Measurements from ENCODE around the gene HELZ. TPM values are rescaled to one million over a fixed set of nuclear protein-coding genes. Genes with fewer than 3 reads are reported as not detected.
"Not testable (repeated sequence)": the region's sequence is repeated elsewhere in the genome, so short reads cannot be mapped to it uniquely, and the experiment has no call there.

Gene HELZ
- total RNA-seq, 1 donor from 2014 or later, result 47.4 TPM

DNA sequence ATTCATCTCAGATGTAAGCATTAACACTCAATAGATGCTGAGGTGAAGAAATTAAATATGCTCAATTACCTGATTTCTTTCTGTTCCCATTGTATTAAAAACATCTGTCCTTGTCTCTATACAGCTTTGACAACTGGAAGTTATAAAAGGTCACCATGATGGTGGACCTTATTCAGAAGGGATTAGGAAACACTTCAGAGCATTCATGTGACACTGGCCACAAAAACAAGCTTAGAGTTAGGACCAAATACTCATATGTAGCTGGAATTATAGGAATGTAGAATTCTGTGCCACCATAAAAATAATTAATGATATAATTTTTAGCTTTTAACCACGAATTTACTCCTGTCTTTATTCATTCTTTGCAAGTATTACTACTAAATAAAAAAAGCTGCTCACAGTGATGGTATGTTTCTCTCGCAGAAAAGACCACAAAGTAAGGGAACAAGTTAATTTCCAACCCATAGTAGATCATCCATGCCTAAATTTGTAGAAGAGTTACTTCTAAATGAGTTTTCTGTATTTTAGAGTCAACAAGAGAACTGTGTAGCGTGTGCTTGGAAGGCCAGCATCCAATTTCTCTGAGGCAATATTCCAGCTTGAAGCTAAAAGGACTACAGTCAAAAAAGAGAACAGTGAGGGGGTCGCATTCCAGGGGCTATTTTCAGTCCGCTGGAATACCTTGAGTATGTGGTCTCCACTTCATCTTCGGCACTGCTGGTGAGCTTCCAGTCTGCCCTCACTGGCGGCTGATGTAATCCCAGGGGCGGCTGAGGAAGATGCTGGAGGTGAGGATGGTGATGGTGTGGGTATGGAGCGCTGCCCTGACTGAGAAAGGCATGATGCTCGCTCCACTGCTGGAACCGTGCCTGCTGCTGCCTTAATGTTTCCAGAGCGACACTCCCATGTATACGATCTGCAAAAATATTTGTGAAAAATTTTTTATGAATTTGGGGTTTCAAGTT is 136.9 kb downstream of the HELZ start:
- Mint-ChIP-seq H3K27me3 (ENCODE audit: unreplicated experiment) (no peaks in the 10 kb centered on the region), H3K27ac (ENCODE audit: unreplicated experiment) (no peak overlapping the region), H3K4me1 (ENCODE audit: low read depth, unreplicated experiment) (no peaks in the 10 kb centered on the region), H3K4me3 (ENCODE audit: unreplicated experiment) (no peak overlapping the region), H3K9me3 (ENCODE audit: unreplicated experiment) (peaks cover 1% of the 10 kb centered on the region), H3K36me3 (ENCODE audit: unreplicated experiment) (peaks cover 4% of the 10 kb centered on the region)
- no peak for DNase-seq
- TF ChIP-seq CTCF (IDR thresholded peaks at IDR 0.05; ENCODE audit: partially characterized antibody, unreplicated experiment), result no peak

DNA sequence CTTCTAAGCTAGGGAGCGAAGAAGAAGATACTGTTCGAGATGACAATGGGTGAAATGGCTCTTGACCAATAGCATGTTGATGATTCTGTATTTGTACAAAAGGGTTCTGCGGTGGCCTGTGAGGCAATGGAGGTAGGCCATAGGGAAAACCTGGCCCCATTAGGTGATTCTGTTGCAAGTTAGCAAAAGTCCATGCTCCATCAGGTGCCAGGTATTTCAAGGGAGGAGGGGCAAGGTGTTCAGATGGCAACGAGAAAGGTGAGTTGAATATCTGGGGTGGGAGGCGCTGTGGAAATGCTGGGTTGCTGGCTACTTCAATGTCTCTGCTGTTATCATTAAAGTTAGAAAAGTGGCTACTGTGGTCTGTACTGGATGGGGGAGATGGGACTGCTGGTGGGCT is 137.8 kb downstream of the HELZ start:
- TF ChIP-seq CTCF (IDR thresholded peaks at IDR 0.05; ENCODE audit: partially characterized antibody, unreplicated experiment), result no peak
- peaks cover 1% of the 10 kb centered on the region for H3K9me3 Mint-ChIP-seq (ENCODE audit: unreplicated experiment)
- no peaks in the 10 kb centered on the region for H3K4me1 Mint-ChIP-seq (ENCODE audit: low read depth, unreplicated experiment)
- no peak overlapping the region for H3K4me3 Mint-ChIP-seq (ENCODE audit: unreplicated experiment)
- H3K36me3 Mint-ChIP-seq (ENCODE audit: unreplicated experiment), result peaks cover 4% of the 10 kb centered on the region
- no peak for DNase-seq
- H3K27ac Mint-ChIP-seq (ENCODE audit: unreplicated experiment), result no peak overlapping the region
- H3K27me3 Mint-ChIP-seq (ENCODE audit: unreplicated experiment), result no peaks in the 10 kb centered on the region

DNA sequence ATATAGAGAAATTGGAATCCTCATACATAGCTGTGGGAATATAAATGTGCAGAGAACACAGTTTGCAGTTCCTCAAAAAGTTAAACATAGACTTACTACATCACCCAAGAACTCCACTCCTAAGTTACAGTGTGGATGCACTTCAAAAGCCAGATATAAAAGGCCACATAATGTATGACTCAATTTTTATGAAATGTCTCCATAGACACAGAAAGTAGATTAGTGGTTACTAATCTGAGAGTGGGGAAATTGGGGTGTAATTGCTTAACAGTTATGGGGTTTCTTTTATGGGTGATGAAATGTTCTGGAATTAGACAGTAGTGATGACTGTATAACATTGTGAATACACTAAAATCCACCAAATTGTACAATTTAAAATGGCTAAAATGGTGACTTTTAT is 139.8 kb downstream of the HELZ start:
- H3K27ac Mint-ChIP-seq (ENCODE audit: unreplicated experiment), result no peak overlapping the region
- peaks cover 4% of the 10 kb centered on the region for H3K36me3 Mint-ChIP-seq (ENCODE audit: unreplicated experiment)
- no peaks in the 10 kb centered on the region for H3K4me1 Mint-ChIP-seq (ENCODE audit: low read depth, unreplicated experiment)
- DNase-seq, result no peak
- H3K27me3 Mint-ChIP-seq (ENCODE audit: unreplicated experiment), result no peaks in the 10 kb centered on the region
- no peak overlapping the region for H3K4me3 Mint-ChIP-seq (ENCODE audit: unreplicated experiment)
- no peak for TF ChIP-seq CTCF (IDR thresholded peaks at IDR 0.05; ENCODE audit: partially characterized antibody, unreplicated experiment)
- peaks cover 3% of the 10 kb centered on the region for H3K9me3 Mint-ChIP-seq (ENCODE audit: unreplicated experiment)

DNA sequence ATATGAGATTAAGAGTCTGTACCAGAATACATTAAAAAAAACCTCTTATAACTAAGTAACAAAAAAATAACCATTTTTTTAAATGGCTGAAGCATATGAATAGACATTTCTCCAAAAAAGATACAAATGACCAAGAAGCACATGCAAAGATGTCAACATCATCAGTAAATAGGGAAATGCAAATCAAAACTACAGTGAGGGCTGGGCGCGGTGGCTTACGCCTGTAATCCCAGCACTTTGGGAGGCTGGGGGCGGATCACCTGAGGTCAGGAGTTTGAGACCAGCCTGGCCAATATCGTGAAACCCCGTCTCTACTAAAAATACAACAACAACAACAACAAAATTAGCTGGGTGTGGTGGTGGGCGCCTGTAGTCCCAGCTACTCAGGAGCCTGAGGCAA is 140.4 kb downstream of the HELZ start:
- not testable (repeated sequence) for H3K27me3 Mint-ChIP-seq (ENCODE audit: unreplicated experiment); H3K4me3 Mint-ChIP-seq (ENCODE audit: unreplicated experiment); DNase-seq; H3K9me3 Mint-ChIP-seq (ENCODE audit: unreplicated experiment); H3K27ac Mint-ChIP-seq (ENCODE audit: unreplicated experiment); H3K4me1 Mint-ChIP-seq (ENCODE audit: low read depth, unreplicated experiment); H3K36me3 Mint-ChIP-seq (ENCODE audit: unreplicated experiment)

DNA sequence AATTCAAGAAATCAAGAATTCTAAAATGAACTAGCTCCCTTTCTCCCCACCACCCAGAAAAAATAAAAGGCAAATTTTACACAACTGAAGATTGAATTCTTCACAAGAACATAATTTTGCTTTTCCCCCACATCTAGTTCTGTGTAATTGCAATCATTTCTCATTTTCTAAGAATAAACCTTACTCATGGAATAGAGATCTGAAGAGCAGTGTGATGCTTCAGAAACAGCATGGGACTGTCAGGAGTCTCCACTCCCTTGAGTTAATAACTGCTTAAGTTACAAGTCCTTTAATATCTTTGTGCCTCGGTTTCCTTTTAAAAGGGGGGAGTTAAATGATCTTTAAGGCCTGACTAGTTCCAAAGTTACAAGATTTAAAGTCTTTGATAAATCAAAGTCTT is 147.0 kb downstream of the HELZ start:
- no peaks in the 10 kb centered on the region for H3K4me1 Mint-ChIP-seq (ENCODE audit: low read depth, unreplicated experiment)
- no peak overlapping the region for H3K4me3 Mint-ChIP-seq (ENCODE audit: unreplicated experiment)
- no peaks in the 10 kb centered on the region for H3K27me3 Mint-ChIP-seq (ENCODE audit: unreplicated experiment)
- TF ChIP-seq CTCF (IDR thresholded peaks at IDR 0.05; ENCODE audit: partially characterized antibody, unreplicated experiment), result no peak
- no peaks in the 10 kb centered on the region for H3K36me3 Mint-ChIP-seq (ENCODE audit: unreplicated experiment)
- H3K27ac Mint-ChIP-seq (ENCODE audit: unreplicated experiment), result no peak overlapping the region
- H3K9me3 Mint-ChIP-seq (ENCODE audit: unreplicated experiment), result peaks cover 3% of the 10 kb centered on the region
- no peak for DNase-seq
